Activated CD8-positive, alpha-beta memory T cell treated with anti-CD3 and anti-CD28 coated beads, Interleukin-2, amount 10 ng/mL, durations not matched to agents 7 days and 5 days (primary cell): Measurements from ENCODE around the gene PACSIN1. TPM values are rescaled to one million over a fixed set of nuclear protein-coding genes. Genes with fewer than 3 reads are reported as not detected.

Experiments used
- ATAC-seq: fragments of 150-1000 bp; cut with Tn5 transposase; one replicate; pipeline ENCODE4 v1.10.0; 2021; ENCODE audit warnings: moderate library complexity
- CTCF ChIA-PET: fragments of 350-600 bp; sonication (Branson Sonifier 250); formaldehyde crosslinking; loops from one replicate; lab custom pipeline; 2021; ENCODE audit warnings: antibody characterized with exemption; lab: Charles Lee
- DNase-seq: peaks from one replicate; pipeline ENCODE4 v3.0.0-alpha.2; 2020
- H3K27ac Mint-ChIP-seq: one replicate; pipeline ENCODE4 v1.8.0; 2021; ENCODE audit warnings: mild to moderate bottlenecking, mixed read lengths
- H3K27me3 Mint-ChIP-seq: one replicate; pipeline ENCODE4 v1.8.0; 2021; ENCODE audit warnings: mixed read lengths
- H3K36me3 Mint-ChIP-seq: one replicate; pipeline ENCODE4 v1.8.0; 2021; ENCODE audit warnings: mild to moderate bottlenecking, mixed read lengths
- H3K4me1 Mint-ChIP-seq: one replicate; pipeline ENCODE4 v1.8.0; 2021; ENCODE audit warnings: mixed read lengths
- H3K4me3 Mint-ChIP-seq: one replicate; pipeline ENCODE4 v1.8.0; 2021; ENCODE audit warnings: mild to moderate bottlenecking, moderate library complexity, mixed read lengths
- H3K9me3 Mint-ChIP-seq: one replicate; pipeline ENCODE4 v1.8.0; 2022; ENCODE audit warnings: low read depth, mixed read lengths
- total RNA-seq, 2 experiments: library from RNA; stranded (reverse); gene quantifications; one replicate each; pipeline ENCODE4 v1.2.3, GENCODE V29; 2021

Gene PACSIN1
- total RNA-seq, 2 experiments from 2014 or later, result 0.59 to 2.2 TPM

DNA sequence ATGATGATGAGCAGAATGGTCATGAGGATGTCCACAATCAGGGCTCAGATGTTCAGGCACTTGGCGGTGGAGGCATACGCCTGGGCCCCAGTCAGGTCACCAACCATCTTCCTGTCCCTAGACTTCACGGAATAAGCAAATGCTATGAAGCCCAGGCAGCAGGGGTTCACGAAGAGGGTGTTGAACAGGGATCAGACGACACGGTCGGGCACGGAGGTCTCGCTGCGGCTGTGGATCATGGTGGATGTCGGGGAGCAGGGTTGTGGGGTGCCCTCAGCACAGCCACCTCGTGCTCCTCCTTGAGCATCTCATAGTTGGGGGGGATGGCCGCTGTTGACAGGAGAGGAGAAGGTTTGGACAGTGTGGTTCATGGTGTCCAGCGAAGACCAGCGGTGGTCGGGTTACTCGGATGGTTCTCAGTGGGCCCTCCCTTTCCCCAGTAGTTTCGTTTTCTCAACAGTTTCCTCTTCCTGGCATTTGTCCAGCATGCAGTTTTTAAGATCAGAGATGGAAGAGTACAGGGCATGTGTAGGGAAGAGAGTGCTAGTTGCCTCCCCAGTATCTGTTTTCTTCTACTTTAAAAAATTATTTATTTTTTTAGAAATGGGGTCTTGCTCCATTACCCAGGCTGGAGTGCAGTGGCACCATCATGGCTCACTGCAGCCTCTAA is 110.5 kb downstream of the PACSIN1 start:
- ATAC-seq (no peak), DNase-seq (no peak)
- Mint-ChIP-seq H3K4me1 (peaks cover 7% of the 10 kb centered on the region), H3K36me3 (peaks cover 1% of the 10 kb centered on the region), H3K4me3 (no peak overlapping the region), H3K9me3 (no peaks in the 10 kb centered on the region), H3K27me3 (no peaks in the 10 kb centered on the region), H3K27ac (no peak overlapping the region)
- CTCF ChIA-PET, result no interaction called here

DNA sequence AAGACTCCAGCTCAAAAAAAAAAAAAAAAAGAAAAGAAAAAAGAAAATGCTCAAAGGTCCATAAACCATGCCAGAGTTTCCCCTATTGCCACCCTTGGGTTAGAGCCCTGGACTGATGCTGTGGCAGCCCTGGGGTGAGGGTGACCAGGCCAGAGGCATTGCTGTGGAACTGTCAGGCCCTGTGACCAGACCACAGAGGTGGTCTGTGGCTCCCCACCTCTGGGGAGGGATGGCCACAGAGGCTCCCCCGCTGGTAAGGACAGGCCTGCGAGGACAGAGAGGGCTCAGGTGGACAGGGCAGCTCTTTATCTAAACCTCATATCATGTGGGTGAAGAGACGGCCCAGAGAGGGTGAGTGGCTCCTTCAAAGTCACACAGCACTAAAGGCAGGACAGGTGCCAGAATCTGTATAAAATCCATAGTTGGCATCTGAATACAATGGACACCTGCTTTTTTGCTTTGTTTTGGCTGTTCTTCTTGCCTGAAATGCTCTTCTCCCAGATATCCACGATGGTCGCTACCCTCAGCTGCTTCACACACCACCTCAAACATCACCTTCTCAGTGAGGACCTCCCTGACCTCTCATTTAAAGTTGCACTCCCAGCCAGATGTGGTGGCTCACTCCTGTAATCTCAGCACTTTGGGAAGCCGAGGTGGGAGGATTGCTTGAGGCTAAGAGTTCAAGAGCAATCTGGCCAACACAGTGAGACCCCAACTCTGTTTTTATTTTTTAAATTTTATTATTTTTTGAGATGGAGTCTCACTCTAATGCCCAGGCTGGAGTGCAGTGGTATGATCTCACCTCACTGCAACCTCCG is 112.8 kb downstream of the PACSIN1 start:
- Mint-ChIP-seq H3K27me3 (no peaks in the 10 kb centered on the region), H3K4me3 (no peak overlapping the region), H3K36me3 (peaks cover 1% of the 10 kb centered on the region), H3K9me3 (no peaks in the 10 kb centered on the region), H3K27ac (no peak overlapping the region), H3K4me1 (peaks cover 7% of the 10 kb centered on the region)
- DNase-seq (no peak), ATAC-seq (no peak)
- CTCF ChIA-PET, result no interaction called here

DNA sequence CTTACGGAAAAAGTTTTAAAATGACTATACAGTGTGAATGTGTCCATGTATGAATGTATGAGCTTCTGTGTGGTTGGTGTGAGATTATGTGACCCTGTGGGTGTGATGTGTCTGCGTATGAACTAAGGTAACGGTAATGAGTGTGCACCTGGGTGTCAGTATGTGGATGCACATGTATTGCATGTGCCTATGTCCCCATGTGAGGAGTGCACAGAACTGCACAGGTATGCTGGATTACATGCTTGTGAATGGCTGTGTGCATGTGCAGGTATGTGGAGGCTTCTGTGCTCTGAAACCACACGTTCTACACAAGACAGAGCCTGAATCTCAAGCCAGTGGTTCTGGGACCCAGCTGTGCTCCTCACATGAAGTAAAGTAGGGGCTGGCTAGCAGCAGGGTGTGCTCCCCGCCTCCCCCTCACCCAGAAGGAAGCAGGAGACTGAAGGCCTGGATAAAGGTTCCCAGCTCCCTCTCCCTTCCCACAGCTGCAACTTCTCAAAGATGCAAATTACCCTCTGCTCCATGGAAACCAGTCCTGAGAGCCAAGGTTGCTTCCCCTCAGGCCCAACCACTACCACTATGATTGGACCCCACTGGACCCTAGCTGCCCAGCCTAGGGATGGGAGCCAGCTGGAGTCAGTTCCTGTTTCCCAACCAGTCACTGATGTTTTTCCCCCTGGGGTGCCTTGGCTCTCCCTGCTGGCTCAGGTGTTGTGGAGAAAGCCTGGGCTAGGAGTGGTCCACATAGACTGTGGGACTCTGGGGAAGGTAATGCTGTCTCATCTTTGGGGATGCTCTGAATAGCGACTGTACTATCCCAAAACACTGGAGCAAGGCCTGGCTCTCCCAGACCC is 115.1 kb downstream of the PACSIN1 start:
- CTCF ChIA-PET, result no interaction called here
- no peaks in the 10 kb centered on the region for H3K27me3 Mint-ChIP-seq
- no peaks in the 10 kb centered on the region for H3K9me3 Mint-ChIP-seq
- ATAC-seq, result no peak
- no peak overlapping the region for H3K4me3 Mint-ChIP-seq
- no peak overlapping the region for H3K27ac Mint-ChIP-seq
- no peak for DNase-seq
- H3K36me3 Mint-ChIP-seq, result peaks cover 1% of the 10 kb centered on the region
- H3K4me1 Mint-ChIP-seq, result peaks cover 7% of the 10 kb centered on the region

DNA sequence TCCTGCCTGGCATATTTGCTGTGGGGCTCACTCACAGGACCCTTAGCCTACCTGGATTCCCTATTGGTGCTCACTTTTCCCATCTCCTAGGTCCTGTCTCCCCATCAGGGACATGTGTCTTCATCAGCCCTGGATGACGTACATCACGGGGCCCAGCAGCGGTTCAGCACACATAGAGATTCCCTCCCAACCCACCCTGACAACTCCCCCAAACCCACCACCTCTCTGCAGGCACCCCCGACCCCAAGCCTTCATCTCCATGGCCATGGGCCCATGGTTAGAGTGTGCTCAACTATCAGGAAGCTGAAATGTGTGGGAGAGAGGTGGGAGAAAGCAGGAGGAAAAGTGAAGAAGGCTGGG is 115.7 kb downstream of the PACSIN1 start:
- no peak overlapping the region for H3K27ac Mint-ChIP-seq
- H3K27me3 Mint-ChIP-seq, result no peaks in the 10 kb centered on the region
- no peak overlapping the region for H3K4me3 Mint-ChIP-seq
- DNase-seq, result no peak
- no peak for ATAC-seq
- peaks cover 1% of the 10 kb centered on the region for H3K36me3 Mint-ChIP-seq
- CTCF ChIA-PET, result no interaction called here
- H3K4me1 Mint-ChIP-seq, result peaks cover 3% of the 10 kb centered on the region
- no peaks in the 10 kb centered on the region for H3K9me3 Mint-ChIP-seq

DNA sequence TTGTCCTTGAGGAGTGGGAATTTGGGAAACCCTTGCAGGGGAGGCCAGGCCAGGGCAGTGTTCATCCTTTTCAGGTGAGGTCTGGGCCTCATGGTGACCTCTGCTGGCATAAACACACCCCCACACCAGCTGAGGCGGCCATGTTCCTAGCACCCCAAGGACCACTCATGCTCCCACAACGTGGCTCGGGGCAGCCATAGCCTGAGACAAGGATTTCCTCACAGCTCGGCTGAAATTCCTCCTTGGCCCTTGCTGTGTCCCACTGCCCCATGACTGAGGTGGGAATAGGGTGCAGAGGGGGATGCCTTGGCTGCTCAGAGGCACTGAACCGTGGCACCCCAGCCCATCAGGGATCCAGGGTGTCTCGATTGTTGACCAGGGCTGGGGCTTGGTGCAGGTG is 117.6 kb downstream of the PACSIN1 start:
- Mint-ChIP-seq H3K27me3 (no peaks in the 10 kb centered on the region), H3K4me1 (no peaks in the 10 kb centered on the region), H3K4me3 (no peak overlapping the region), H3K27ac (no peak overlapping the region), H3K36me3 (peaks cover 1% of the 10 kb centered on the region), H3K9me3 (no peaks in the 10 kb centered on the region)
- CTCF ChIA-PET, result interaction anchor here (1.3 kb wide), 1 partner anchor 26 kb away, joined by 5 read pairs; no protein-coding TSS in a partner anchor
- DNase-seq, result no peak
- ATAC-seq, result no peak

DNA sequence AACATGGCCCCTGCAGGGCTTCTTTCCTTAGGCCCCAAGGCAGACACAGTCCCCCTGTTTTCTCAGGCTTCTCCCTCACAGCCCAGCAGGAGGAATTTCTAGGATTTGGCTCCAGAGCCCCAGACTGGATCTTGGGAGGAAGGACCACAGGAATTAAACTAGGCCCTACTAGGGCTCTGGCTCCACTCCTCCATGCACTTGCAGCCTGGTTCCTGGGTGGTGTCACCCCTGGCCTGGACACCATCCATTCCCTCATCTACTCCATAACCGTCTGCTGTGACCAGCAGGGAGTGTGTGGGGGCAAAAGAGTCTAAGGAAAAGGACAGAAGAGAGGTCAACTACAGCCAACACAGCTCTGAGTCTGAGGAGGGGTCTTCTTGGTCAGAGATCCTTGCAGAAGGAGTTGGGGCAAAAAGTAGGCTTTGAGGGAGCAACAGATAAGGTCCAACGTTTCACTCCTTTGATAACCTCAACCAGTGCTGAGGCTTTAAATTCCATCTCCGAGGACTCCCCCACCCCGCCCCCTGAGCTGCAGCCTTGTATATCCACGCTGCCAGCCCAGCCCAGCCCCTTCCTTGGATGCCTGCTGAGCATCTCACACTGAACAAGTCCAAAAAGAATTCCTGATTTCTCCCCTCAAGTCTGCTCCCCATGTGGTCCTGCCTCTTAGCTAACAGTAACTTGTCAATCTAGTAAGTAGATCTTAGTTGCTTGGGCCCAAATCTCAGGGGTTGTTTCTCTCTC is 118.2 kb downstream of the PACSIN1 start:
- no peaks in the 10 kb centered on the region for H3K27me3 Mint-ChIP-seq
- no peaks in the 10 kb centered on the region for H3K4me1 Mint-ChIP-seq
- ATAC-seq (no peak), DNase-seq (no peak)
- H3K4me3 Mint-ChIP-seq, result no peak overlapping the region
- CTCF ChIA-PET, result interaction anchor here (1.1 to 1.3 kb wide), 3 partner anchors 9 to 124 kb away, joined by 3 to 5 read pairs (median 3); no protein-coding TSS in a partner anchor
- no peak overlapping the region for H3K27ac Mint-ChIP-seq
- H3K9me3 Mint-ChIP-seq, result no peaks in the 10 kb centered on the region
- peaks cover 1% of the 10 kb centered on the region for H3K36me3 Mint-ChIP-seq

DNA sequence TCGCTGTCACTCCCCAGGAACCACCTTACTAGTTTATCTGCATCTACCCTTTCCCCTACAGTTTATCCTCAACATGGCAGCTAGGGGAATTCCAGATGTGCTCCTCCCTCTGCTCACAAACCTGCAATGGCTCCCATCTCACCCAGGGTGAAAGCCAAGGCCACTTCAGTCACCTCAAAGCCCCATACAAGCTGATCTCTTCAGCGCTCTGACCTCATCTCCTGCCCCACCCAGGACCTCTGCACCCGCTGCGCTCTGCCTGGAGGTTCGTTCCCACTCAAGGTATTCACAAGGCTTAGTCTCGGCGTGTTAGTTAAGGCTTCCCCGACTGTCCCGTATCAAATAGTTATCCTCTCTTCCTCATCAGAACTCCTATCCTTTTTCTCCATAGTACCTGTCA is 118.8 kb downstream of the PACSIN1 start:
- ATAC-seq (no peak), DNase-seq (no peak)
- Mint-ChIP-seq H3K27me3 (no peaks in the 10 kb centered on the region), H3K4me1 (no peaks in the 10 kb centered on the region), H3K27ac (no peak overlapping the region), H3K9me3 (no peaks in the 10 kb centered on the region), H3K4me3 (no peak overlapping the region), H3K36me3 (no peaks in the 10 kb centered on the region)
- CTCF ChIA-PET, result interaction anchor here (1.1 to 1.3 kb wide), 2 partner anchors 9 to 125 kb away, joined by 3 read pairs; no protein-coding TSS in a partner anchor

Other genes starting within 250 kb of the PACSIN1 start
- 100 to 1,000 TPM; 214 to 312 TPM for gene HMGA1, start 229.2 kb upstream of the PACSIN1 start, total RNA-seq
- 10 to 100 TPM; 34.0 to 41.4 TPM for gene SMIM29, start 217.1 kb upstream of the PACSIN1 start, total RNA-seq
- 10 to 100 TPM in 1 of 2 experiments, 1 to 10 TPM in 1; 8.6 to 13.4 TPM for gene NUDT3, start 73.4 kb upstream of the PACSIN1 start, total RNA-seq
- 1,000 to 10,000 TPM; 1,124 to 1,323 TPM for gene RPS10, start 40.0 kb upstream of the PACSIN1 start, total RNA-seq
- gene SPDEF, start 90.3 kb downstream of the PACSIN1 start, total RNA-seq, result under 1 TPM in 1 of 2 experiments, not detected in 1; 0.12 TPM
- gene ILRUN, start 230.7 kb downstream of the PACSIN1 start, total RNA-seq, result 10 to 100 TPM; 73.7 to 79.8 TPM